Activated CD4-positive, alpha-beta T cell treated with anti-CD3 and anti-CD28 coated beads for 24 hours (primary cell): ENCODE data around the gene NSD1.

Experiments
- DNase-seq, 2 donors: peaks; one replicate each; pipeline ENCODE4 v3.0.0-alpha.2; 2020; ENCODE audit warnings: low read depth in 2 of 2

NSD1 gene

GRCh38 chr5:177307544-177308363 lies 174.2 kb downstream of the NSD1 start:
- no peak for DNase-seq

DNA sequence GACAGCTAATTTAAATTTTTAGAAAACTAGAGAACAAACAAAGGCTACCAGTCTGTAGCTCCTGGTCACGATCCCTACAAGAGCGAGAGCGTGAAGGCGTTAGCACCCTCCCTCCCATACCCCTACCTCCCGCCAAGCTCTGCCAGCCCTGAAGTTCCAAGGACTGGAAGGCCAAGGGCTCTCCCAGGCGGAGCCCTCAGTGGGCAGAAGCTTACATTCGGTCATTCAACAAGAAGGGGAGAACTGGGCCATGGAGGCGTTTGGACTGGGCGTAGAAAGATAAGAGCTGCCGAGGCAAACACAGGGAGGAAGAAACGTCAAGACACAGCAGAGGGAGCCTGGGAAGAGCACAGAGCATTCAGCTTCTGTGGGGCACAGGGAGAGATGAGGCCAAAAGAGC lies 175.2 kb downstream of the NSD1 start:
- DNase-seq, result no peak

DNA sequence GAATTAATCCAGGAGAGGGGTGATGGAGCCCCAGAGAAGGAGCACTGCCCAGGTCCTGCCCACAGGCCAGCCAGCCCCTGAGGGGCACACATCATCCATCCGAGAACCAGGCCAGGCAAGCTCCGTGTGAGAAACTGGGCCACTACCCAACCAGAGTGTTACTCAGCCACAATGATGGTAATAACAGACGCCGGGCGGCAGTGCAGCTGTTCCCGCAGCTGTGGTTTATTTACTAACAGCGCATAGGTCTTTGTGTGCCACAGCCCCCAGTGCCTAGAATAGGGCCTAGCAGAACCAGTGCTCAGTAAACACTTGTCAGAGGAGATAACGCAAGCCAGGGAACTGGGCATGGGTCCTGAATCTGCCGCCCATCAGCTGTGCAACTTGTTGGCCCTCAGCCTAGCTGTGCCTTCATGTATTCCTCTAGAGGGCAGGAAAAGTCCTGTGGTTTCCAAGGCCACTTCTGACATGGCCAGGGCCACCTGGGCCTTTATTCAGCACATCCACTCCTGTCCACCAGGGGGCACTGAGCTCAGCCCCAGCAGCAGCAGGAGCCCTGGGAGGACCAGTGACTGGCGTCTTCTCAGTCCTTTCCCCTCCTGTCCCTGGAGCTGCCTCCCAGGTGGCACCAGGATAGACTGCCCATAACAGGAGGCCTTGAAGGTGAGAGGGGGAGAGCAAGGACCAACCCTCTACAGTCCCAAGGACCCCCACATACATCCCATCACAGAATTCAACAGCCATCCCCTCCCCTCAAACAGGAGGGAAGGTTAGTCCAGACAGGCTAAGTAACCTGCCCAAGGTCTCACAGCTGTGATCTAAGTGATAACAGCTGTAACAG lies 176.0 kb downstream of the NSD1 start:
- DNase-seq, result peak; percentile 50 to 68

DNA sequence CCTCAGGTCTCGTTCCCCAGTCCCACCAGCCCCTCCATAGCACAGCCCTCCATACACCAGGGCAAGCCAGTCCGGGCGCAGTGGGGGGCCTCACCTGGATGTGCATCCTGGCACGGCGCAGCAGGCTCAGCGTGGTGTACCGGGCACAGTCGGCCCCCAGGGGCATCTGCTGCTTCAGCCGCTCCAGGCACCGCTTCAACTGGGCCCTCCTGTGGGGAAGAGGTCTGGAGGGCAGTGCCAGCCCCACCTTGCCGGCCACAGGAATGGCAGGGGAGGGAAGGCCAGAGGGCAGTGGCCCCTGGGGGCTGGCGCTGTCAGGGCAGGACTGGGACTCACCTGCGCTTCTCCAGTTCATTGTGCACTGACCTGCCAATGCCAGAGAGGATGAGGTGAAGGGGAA lies 176.8 kb downstream of the NSD1 start:
- DNase-seq, result no peak

DNA sequence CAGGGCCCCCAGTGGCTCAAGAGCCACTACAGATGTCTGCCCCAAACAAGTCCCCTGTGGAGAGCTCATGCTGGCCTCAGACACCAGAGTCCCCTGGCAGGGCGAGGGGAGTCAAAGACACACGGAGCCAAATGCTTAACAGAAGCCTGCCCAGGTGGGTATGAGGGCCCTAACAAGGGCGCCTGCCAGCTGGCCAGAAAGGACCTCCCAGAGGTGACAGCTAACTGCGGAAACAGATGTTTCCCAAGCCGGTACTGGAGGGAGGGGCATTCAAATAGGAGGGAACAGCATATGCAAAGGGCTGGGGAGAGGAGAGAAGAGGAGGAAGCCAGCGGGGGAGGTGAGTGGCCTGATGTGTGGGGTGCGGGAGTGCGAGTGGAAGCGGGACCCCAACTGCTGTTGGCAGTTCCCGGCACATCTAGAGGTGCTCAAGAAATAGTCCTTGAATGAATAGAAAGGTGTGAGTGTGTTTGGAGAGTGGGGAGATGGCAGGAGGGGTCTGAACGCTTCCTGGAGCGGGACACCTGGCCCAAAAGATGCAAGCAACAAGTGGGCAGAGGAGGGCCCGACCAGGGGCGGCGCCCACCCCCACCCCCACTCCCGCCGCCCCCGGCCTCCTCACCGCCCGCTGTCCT lies 177.3 kb downstream of the NSD1 start:
- no peak for DNase-seq

GRCh38 chr5:177311392-177311722 lies 177.8 kb downstream of the NSD1 start:
- DNase-seq, result no peak

GRCh38 chr5:177311723-177312648 lies 178.4 kb downstream of the NSD1 start, which contains the start of gene MXD3:
MXD3 (minus strand) TSS chr5:177311898; CDS start chr5:177311830, 68 bp downstream.
- DNase-seq, result peak; percentile 94 to 96

DNA sequence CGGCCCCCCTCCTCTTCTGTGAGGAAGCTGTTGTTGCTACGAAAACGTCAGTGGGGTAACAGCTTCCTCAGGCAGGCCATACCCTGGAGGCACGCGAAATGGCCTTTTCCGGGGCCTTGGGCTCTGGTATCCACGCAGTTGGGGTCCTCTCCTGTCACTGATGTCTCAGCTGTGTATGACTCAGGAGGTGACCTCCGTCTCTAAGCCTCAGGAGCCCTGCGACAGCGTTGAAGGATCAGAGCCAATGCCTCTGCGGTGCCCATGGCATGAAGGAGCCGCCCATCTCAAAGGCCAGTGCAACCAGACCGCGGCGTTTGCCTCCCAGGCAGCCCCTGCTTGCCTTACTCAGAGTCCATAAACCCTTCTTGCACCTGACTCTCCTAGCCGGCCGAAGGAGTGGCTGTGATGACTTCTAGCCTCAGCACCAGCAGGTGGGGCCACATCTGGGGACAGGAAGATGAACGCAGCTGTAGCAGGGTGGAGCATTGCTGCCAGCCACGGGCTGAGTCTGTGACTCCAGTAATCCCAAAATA lies 179.1 kb downstream of the NSD1 start:
- DNase-seq, result no peak

GRCh38 chr5:177313561-177314259 lies 180.1 kb downstream of the NSD1 start:
- DNase-seq, result no peak

- DNase-seq, result no peak
These were observed 181.1 kb downstream of the NSD1 start for GRCh38 chr5:177314376-177315342.

DNA sequence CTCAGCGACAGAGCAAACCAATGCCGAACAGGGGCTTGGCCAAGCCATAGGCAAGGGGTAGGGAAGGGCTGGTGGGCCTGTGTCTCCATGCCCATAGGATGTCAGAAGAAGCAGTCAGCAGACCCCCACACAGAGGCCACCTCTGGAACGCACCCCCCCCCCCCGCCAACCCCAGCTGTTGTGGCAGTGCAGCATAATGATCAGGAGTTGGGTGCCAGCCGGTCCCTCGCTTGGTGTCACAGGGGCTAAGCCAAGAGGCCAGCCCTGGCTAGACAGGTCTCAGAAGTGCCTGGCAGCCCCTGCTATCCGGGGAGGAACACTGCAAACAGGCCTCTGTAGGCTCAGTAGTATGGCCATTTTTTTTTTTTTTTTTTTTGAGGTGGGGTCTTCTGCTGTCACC lies 181.8 kb downstream of the NSD1 start:
- no peak for DNase-seq

DNA sequence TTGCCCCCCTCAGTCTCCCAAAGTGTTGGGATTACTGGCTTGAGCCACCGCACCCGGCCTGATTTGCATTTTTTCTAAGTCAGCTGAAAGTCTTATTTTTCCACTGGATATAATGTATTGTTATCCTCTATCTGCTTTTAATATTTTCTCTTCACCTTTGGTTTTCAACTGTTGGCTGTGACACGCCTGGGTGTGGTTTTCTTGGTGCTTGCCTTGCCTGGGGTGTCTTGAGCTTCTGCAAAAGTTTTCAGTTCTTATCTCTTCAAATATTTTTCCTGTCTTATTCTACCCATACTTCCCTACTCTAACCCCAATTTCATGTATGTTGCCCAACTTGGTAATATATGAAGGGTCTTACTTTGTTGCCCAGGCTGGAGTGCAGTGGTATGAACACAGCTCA lies 182.4 kb downstream of the NSD1 start:
- no peak for DNase-seq

GRCh38 chr5:177317959-177318377 lies 184.4 kb downstream of the NSD1 start:
- peak; percentile 57 to 70 for DNase-seq

- DNase-seq, result no peak
These were observed 186.5 kb downstream of the NSD1 start for GRCh38 chr5:177319913-177320588.

DNA sequence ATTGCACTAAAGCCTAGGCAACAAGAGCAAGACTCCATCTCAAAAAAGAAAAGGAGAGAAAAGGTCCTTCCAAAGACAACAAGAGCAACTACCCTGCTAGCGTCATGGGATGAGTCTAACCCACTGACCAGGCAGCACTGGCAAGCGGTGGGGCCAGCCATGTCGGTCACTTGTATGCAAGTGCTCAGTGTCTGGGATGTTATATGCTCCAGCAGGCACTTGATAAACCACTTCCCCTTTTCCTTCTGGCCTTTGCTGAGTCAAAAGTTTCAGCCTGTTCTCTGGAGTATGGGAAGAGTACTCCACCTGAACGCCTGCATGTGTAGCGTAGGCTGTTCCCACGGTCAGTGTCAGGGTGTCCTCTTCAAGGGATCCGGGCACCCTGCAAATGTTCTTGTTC lies 187.3 kb downstream of the NSD1 start:
- no peak for DNase-seq

GRCh38 chr5:177325868-177326381 lies 192.4 kb downstream of the NSD1 start:
- DNase-seq, result no peak

GRCh38 chr5:177327539-177328522 lies 194.3 kb downstream of the NSD1 start:
- DNase-seq, result no peak
